Panc1 (cell line): ENCODE measurements around the gene CDCP1. TPM values are rescaled to one million over a fixed set of nuclear protein-coding genes. Genes with fewer than 3 reads are reported as not detected.
A peak's percentile ranks its signal among the peaks of the same experiment; 100 is the strongest.

Experiments
- ATAC-seq: fragments of 200-7000 bp; cut with Tn5 transposase; 2 replicates; pipeline ENCODE4 v1.9.1; 2020; ENCODE audit warnings: mild to moderate bottlenecking, moderate library complexity
- BruUV-seq: library from RNA; stranded (reverse); fragments of 400-500 nt; replicated peaks from 2 replicates; lab custom pipeline; 2021; lab: Mats Ljungman, UMichigan
- CTCF ChIA-PET: fragments of 300-600 bp; sonication (Branson Sonifier 250); formaldehyde crosslinking; loops from one replicate; lab custom pipeline; 2022; ENCODE audit warnings: antibody characterized with exemption; lab: Charles Lee
- POLR2A ChIA-PET: fragments of 300-600 bp; sonication (Branson Sonifier 250); formaldehyde crosslinking; loops from one replicate; lab custom pipeline; 2022; ENCODE audit warnings: antibody characterized with exemption; lab: Charles Lee
- DNase-seq: peaks from one replicate; pipeline ENCODE4 v3.0.0-alpha.2; 2010; ENCODE audit warnings: low read depth, low spot score
- H3K27ac ChIP-seq: 2 replicates; pipeline ENCODE4 v1.5.1; 2011; ENCODE audit warnings: mild to moderate bottlenecking, low read length, inconsistent platforms
- H3K27me3 ChIP-seq: fragments of 200-500 bp; sonication (Bioruptor generic); 2 replicates; pipeline ENCODE4 v1.6.0; 2014; ENCODE audit warnings: low read length, inconsistent platforms; ENCODE audit not compliant: control insufficient read depth, insufficient read depth
- H3K36me3 ChIP-seq: fragments of 200-500 bp; sonication (Bioruptor generic); 2 replicates; pipeline ENCODE4 v1.5.1; 2014; ENCODE audit warnings: inconsistent platforms, mild to moderate bottlenecking, low read length, moderate library complexity; ENCODE audit not compliant: control insufficient read depth, insufficient read depth
- H3K4me1 ChIP-seq: 2 replicates; pipeline ENCODE4 v1.5.1; 2011; ENCODE audit warnings: inconsistent platforms, mild to moderate bottlenecking, low read length, moderate library complexity; ENCODE audit not compliant: control insufficient read depth, insufficient read depth
- H3K4me3 ChIP-seq, 2 experiments: 2 replicates each; pipeline ENCODE4 v1.5.1; 2011 to 2012; ENCODE audit warnings: low read depth in 2 of 2, low read length in 2 of 2, mild to moderate bottlenecking in 2 of 2, inconsistent platforms in 1 of 2, moderate library complexity in 1 of 2
- H3K9me3 ChIP-seq: fragments of 200-500 bp; sonication (Bioruptor generic); 2 replicates; pipeline ENCODE4 v1.5.1; 2014; ENCODE audit warnings: low read depth, mild to moderate bottlenecking, inconsistent platforms, low read length, moderate library complexity; ENCODE audit not compliant: control insufficient read depth, insufficient read depth
- CTCF ChIP-seq: fragments of 450-650 bp; IDR thresholded peaks from 2 replicates; pipeline ENCODE4 v1.5.1; 2017; ENCODE audit warnings: mild to moderate bottlenecking
- POLR2AphosphoS5 ChIP-seq: IDR thresholded peaks from 2 replicates; pipeline ENCODE4 v1.6.1; 2012; ENCODE audit warnings: mild to moderate bottlenecking, low read depth, low read length, moderate library complexity
- SIN3A ChIP-seq: IDR thresholded peaks from 2 replicates; pipeline ENCODE4 v1.6.1; 2012; ENCODE audit warnings: low read depth, mild to moderate bottlenecking, low read length, moderate library complexity, borderline replicate concordance; ENCODE audit not compliant: insufficient read depth
- TCF7L2 ChIP-seq: IDR thresholded peaks from 2 replicates; pipeline ENCODE4 v1.6.1; 2011; ENCODE audit warnings: mild to moderate bottlenecking, low read depth, low read length, inconsistent platforms
- in situ Hi-C: cut with HindIII; loops from 2 replicates; pipeline ENCODE4 v1.10.0; 2016; ENCODE audit warnings: low sequenced_read_pairs, low pct_unique_long_range_greater_than_20kb
- intact Hi-C: fragments of 100-400 bp; cut with micrococcal nuclease; formaldehyde crosslinking; loops from one replicate; pipeline ENCODE4 v1.10.0; 2022; ENCODE audit not compliant: unreplicated experiment
- total RNA-seq: library from RNA; stranded (reverse); gene quantifications from one replicate; pipeline ENCODE4 v1.2.1, GENCODE V29; 2021; ENCODE audit not compliant: unreplicated experiment
- TF ChIP-seq, protein P1 (sequence below), 2 experiments: IDR thresholded peaks; 2 replicates each; pipeline ENCODE4 v1.6.1; 2011 to 2012; ENCODE audit warnings: low read depth in 2 of 2, control low read depth in 1 of 2, low read length in 1 of 2, mild to moderate bottlenecking in 1 of 2, moderate library complexity in 1 of 2; ENCODE audit not compliant: insufficient read depth in 1 of 2

Gene CDCP1
- total RNA-seq, 1 experiment from 2014 or later: 47.8 TPM

- POLR2A ChIA-PET: no interaction called here
- ATAC-seq: no peak
- TF ChIP-seq SIN3A (no peak), CTCF (no peak), POLR2AphosphoS5 (no peak), TCF7L2 (no peak)
- no peak for DNase-seq
- BruUV-seq: no TSS peak
- no peaks in the 10 kb centered on the region for H3K9me3 ChIP-seq
- peaks cover 15% of the 10 kb centered on the region for H3K4me1 ChIP-seq
- H3K27me3 ChIP-seq: no peaks in the 10 kb centered on the region
- in situ Hi-C loops (no loop called here), intact Hi-C loops (no loop called here)
- CTCF ChIA-PET: no interaction called here
- H3K27ac ChIP-seq: no peak overlapping the region
- no peaks in the 10 kb centered on the region for H3K36me3 ChIP-seq
- H3K4me3 ChIP-seq: no peak overlapping the region
Observed at GRCh38 chr3:45124956-45125355, 21.2 kb downstream of the CDCP1 start.

DNA sequence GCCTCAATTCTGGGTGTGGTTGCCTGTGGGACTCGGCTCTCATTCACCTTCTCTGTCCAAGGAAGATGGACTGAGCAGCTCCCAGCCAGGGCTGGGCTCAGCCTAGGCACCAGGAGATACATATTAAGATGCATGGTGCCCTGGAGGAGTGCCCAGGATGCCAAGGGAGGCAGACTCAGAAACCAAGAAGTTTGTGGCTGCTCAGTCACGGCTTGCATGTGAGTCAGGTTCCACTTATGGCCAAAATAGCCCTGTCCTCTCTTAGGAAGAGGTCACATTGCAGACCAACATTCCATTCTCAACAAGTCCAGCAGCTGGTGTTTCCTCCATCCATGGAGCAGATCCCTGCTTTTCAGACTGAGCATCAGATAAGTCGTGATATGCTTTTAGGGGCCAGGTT lies 21.8 kb downstream of the CDCP1 start:
- peak; percentile 57 for ATAC-seq
- Histone ChIP-seq H3K36me3 (no peaks in the 10 kb centered on the region), H3K4me3 (no peak overlapping the region), H3K9me3 (no peaks in the 10 kb centered on the region), H3K27ac (no peak overlapping the region), H3K4me1 (peaks cover 18% of the 10 kb centered on the region), H3K27me3 (no peaks in the 10 kb centered on the region)
- ChIA-PET POLR2A (no interaction called here), CTCF (interaction anchor here (1.2 kb wide), 1 partner anchor 86 kb away, joined by 5 read pairs; no protein-coding TSS in a partner anchor)
- peak; percentile 71 for DNase-seq
- in situ Hi-C loops (no loop called here), intact Hi-C loops (no loop called here)
- no TSS peak for BruUV-seq
- TF ChIP-seq TCF7L2: no peak
- TF ChIP-seq SIN3A: no peak
- TF ChIP-seq, protein P1, sequence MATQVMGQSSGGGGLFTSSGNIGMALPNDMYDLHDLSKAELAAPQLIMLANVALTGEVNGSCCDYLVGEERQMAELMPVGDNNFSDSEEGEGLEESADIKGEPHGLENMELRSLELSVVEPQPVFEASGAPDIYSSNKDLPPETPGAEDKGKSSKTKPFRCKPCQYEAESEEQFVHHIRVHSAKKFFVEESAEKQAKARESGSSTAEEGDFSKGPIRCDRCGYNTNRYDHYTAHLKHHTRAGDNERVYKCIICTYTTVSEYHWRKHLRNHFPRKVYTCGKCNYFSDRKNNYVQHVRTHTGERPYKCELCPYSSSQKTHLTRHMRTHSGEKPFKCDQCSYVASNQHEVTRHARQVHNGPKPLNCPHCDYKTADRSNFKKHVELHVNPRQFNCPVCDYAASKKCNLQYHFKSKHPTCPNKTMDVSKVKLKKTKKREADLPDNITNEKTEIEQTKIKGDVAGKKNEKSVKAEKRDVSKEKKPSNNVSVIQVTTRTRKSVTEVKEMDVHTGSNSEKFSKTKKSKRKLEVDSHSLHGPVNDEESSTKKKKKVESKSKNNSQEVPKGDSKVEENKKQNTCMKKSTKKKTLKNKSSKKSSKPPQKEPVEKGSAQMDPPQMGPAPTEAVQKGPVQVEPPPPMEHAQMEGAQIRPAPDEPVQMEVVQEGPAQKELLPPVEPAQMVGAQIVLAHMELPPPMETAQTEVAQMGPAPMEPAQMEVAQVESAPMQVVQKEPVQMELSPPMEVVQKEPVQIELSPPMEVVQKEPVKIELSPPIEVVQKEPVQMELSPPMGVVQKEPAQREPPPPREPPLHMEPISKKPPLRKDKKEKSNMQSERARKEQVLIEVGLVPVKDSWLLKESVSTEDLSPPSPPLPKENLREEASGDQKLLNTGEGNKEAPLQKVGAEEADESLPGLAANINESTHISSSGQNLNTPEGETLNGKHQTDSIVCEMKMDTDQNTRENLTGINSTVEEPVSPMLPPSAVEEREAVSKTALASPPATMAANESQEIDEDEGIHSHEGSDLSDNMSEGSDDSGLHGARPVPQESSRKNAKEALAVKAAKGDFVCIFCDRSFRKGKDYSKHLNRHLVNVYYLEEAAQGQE (IDR thresholded peaks at IDR 0.05; ENCODE audit: insufficient read depth in 1 of 2, low read depth in 2 of 2, low read length in 1 of 2): no peak
- no peak for TF ChIP-seq POLR2AphosphoS5
- TF ChIP-seq CTCF: no peak
